GM18511 (cell line): ENCODE data around the gene OPCML.

Source experiments
- ATAC-seq: cut with Tn5 transposase; IDR thresholded peaks from one replicate; pipeline ENCODE4 v1.9.1; 2021; ENCODE audit warnings: mild to moderate bottlenecking, moderate library complexity; ENCODE audit not compliant: unreplicated experiment

The OPCML gene

DNA sequence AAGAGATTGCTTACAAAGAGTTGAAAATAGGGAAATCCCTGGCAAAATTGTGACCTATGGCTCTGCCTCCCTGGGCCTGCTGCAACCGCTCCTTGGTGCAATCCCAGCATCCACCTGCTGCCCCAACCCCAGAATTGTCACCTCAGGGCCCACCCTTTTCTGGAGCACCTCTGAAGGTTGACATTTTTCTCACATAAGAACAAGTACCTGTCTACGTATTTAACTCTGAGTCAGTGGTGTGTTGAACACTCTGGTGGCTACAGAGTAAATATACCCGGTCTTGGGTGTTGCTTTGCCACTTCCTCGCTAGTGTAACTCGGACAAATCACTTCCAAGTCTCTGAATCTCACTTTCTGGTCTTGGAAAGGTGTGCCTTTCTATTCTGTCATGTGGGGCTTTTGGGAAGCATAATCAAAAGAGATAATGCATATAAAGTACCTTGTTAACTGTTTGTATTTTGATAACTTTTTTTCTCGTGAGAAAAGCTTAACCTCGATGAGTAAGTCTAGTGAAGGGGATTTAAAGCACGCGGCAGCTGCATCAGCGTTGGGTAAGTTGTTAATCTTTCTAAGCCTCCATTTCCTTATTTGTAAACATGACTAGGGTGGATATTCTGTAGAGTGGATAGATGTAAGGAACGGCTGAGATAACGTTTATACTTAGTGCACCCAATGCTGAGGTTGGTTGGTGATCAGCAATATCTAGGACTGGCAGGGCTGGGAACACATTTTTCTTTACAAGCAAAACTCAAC is 881.2 kb downstream of the OPCML start:
- ATAC-seq = no peak

DNA sequence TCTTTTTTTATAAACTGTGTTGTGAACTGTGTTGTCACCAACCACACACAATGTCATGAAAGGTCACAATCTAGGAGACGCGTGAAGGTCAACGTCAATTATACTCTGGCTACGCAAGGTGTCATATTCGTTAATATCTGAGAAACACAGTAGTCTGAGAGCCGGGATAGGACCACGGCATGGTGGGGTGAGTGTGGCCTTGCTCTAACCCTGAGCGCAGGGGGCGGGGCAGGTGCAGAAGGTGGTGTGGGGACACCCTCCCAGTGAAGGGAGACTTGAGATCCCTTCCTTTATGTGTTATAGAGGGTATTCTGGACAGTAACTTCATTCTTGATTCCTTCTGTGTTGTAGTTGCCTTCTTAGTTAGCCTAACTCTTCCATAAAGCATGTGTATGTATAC is 883.0 kb downstream of the OPCML start:
- no peak for ATAC-seq

DNA sequence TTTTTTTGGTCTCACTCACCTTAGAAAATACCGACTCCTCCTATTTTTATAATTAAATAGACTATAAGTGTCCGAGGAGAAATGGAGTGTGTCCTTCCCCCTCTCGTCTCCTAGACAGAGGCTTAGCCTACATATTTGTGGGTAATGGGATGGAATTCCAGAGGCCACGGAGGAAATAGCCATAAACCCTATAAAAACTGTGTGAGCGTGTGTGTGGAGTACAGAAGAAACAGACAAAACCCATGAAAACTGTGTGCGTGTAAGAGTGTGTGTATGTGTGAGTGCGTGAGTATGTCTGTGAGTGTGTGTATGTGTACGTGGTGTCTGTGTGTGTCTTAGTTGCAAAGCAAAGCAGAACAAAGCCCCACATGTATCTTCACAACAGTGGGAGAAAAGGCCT is 883.5 kb downstream of the OPCML start:
- no peak for ATAC-seq

DNA sequence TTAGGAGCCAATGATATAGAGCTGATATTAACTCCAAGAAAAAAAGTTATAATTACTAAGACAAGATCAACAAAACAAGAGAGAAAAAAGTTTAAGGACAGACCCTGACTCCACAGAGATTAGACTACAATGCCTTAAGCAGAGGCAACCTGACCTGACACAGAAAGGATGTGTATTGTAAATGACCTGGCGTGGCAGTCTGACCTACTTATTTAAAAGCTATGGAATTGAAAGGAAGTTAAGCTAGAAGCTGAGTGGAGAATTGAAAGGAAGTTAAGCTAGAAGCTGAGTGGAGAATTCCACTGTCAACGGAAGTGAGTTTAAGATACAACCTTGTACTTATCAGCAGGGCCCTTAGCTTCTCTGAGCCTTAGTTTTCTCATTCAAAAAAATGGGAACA is 885.4 kb downstream of the OPCML start:
- no peak for ATAC-seq

DNA sequence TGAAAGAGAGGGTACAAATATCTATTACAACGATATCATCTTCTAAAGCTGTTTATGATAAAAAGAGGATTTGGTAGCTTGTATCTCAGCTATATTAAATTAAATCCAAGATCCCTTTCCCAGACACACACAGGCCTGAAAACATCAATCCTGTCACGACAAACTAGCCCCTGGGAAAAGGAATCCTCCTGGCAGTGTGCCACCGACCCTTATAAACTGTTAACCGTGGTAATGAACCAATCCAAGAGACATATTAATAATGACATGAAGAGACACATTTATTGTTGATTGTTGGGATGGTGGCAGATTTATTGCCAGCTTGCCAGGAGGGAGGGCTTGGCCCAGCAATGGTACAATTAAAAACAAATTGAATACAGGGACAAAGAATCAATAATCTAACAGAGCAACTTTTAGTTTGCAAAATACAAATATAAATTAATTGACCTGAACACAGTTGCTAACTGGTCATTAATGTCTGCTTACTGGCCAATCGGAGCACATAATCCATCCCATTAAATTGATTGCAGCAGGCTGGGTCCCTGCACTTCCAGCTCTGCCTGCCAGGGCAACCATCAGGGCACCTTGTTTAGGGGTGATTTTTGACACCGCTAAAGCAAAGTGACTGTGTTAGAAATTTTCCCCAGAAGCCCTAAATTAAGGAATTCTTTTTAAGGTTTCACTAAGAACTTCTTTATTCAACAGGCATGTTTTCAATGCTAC is 887.6 kb downstream of the OPCML start:
- ATAC-seq = no peak

DNA sequence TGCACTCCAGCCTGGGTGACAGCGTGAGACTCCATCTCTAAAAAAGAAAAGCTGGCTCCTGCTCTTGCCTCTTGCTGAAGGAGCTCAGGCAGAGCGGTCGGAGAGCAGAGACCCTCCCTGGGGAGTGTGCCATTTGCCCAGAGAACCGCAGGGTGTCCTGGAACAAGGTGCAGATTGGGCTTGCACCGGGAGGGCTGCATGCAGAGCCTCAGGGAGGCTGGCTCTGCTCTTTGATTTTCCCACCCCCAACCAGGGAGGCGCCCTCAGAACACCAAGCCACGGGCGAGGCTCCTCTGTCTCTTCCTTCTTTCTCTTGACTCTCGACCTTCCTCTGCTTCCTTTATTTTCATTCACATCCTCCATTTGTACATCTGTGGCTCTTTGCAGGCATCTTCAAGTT is 889.1 kb downstream of the OPCML start:
- no peak for ATAC-seq

DNA sequence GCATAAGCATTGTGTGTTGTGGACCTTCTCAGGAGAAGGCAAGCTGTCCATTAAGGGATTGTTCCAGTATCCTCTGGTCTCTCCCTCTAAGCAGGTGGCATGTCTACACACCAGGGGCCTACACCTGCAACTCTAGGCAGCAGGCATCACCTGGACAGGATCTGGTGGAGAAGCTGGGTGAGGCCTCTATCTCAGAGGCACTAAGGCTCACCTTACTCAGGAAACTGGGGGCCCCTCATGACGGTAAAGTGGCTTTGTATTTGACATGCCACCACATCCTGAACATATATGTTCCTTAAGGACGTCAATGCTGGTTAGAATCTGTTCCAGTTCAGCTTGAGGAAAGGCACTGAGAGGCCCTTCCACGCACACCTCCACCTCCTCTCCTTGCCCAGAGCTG is 891.3 kb downstream of the OPCML start:
- no peak for ATAC-seq

DNA sequence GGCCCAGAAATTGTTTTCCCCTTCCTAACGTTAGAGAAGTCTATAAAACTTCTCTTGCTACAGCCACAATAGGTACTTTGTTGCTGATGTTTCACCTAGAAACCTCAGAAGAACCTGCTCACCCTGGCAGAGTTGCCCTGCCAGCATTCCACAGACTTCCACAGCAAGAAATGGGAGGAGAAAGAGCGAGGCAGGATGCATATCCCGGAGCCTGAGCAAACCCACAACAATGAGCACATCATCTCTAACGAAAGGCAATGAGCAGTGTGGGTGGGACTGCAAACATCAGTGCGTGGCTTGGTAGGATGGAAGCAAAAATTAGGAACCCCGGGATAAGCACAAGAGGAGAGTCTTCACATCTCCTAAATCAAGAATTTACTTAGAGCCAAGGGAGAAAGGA is 892.3 kb downstream of the OPCML start:
- ATAC-seq = no peak

DNA sequence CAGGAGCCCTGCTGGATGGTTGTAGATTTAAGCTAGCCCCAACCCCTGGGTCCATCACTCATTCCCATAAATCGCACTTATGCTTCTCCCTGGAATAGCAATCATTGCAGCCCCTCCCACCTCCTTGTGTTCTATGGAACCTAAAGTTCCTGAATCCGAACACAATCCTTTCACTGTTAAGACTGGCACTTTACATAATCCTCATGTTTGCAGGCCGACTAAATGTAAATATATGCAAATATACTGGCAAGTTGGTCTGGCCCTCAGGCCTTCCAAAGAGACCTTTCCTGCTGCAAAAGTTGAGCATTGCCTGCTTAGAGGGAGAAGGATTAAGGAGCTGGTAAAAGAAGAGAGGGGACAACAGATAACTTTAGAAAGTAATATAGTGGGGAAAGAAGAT is 892.9 kb downstream of the OPCML start:
- no peak for ATAC-seq

DNA sequence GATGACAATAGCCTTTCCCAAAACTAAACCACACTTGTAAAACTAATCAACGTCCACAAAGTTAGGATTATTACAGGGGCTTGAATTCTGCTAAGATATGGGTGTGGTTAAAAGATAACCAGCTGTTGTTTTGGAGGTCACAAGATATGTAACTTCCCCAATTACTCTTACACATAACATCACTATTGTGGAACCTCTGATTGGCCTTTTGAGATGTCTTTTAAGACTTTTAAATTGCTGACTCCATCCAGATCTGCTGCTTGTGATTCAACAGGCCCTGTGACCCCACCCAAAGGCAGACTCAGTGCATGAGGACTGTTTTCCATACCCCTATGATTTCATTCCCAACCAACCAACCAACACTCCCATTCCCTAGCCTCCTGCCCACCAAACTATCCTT is 893.9 kb downstream of the OPCML start:
- ATAC-seq = no peak

DNA sequence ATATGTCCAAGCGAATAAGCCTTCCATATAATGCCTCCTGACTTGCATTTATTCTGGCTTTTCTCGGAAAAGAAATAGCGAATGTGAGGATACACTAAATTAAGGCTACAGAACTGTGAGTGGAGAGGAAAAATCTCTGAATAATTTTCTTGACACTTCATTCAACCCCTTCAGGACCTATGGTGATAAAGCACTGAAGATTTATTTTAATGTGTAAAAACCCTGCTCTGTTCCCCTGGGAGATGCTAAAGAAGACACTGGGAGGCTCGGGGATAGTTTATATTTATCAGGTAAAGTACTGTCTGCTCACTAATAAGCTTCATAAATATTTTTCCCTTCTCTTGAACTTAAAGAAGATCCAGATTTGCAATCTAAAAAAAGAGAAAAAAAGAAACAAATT is 895.8 kb downstream of the OPCML start:
- no peak for ATAC-seq

DNA sequence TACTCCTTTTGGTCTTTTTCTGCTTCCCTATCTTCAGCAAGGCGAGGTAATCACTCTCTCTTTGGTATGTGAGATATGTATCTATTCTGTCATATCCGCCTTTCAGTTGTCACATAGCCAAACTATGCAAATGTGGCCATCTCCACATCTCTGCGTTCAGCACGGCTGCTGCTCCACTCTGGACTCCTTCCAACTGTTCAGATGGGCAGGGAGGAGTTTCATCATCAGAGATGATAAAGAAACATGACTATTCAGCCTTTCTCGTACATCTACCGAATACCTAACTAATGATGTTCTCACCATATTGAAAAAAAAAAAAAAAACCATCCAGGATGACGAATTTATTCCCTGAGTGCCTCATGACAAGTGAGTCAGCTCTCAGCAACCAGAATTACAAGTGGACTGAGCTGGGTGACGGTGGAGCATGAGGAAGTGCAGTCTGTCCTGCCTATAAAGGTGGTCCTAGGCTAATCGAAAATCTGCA is 899.6 kb downstream of the OPCML start:
- no peak for ATAC-seq

DNA sequence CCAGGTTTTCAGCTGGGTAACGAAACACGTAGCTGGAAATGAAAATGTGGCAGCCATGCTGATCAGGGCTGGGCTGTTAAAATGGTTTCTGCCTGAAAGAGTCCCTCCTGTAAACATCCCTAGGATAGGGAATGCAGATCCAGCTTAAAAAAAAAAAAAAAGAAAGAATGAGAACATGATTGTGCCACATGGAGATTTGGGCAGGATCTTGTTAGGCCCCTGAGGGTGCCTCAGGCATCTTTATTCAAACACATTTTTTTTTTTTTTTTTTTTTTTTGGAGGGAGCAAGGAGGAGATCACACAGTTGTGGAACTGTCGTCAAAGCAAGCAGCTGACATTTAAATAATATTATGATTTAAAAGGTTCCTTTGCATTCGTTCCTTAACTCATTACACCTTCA is 900.3 kb downstream of the OPCML start:
- no peak for ATAC-seq

DNA sequence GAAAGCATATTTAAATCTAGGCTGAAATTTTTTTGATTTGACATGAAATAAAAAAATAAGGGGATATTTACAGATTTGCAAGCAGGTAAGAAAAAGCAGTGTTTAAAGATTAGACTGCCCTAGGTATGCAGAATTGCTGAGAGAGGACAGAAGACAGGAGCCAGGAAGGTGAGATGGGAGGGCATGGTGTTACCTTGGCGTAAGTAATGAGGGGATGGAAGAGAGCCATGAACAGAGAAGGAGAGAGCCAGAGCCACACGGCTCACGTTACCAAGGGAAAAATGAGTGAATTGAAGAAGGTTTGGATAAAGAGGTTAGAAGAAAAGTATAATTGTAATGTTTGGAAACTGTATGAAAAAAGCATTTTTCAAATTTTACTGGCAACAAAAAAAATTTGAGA is 904.3 kb downstream of the OPCML start:
- ATAC-seq = no peak

DNA sequence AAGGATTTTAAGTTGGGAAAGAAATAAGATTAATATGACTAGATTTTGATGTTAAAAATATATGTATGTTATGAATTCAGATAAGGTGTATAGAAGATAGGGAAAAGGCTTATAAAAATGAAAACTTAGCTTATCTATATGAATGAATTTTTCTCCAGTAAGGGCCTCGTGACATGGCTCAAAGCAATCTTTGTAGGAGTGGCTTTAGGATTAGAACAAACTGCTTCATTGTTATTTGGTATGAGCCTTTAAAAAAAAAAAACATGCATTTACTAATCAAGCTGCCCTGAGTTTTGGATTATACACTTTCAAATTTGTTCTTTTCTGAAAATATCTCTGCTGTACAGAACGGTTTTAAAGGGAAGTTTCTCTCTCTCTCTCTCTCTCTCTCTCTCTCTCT is 905.9 kb downstream of the OPCML start:
- ATAC-seq = no peak

DNA sequence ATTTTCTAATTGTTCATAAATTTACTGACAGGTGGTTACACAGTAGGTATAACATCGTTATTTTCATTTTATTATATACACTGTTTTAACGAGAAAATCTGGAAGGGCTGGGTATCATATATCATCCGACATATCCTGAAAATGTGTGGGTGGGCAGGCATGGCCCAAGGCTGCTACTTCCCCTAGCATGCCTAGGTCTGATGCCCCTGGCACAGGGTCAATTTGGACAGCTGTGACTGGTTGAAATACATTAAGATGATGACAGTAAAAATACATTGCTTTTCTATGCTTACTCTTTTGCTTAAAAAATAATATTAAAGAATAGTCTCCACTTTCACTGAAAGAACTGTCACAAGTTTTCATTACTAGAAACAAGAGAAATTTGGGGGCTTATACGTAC is 908.8 kb downstream of the OPCML start:
- ATAC-seq = no peak

DNA sequence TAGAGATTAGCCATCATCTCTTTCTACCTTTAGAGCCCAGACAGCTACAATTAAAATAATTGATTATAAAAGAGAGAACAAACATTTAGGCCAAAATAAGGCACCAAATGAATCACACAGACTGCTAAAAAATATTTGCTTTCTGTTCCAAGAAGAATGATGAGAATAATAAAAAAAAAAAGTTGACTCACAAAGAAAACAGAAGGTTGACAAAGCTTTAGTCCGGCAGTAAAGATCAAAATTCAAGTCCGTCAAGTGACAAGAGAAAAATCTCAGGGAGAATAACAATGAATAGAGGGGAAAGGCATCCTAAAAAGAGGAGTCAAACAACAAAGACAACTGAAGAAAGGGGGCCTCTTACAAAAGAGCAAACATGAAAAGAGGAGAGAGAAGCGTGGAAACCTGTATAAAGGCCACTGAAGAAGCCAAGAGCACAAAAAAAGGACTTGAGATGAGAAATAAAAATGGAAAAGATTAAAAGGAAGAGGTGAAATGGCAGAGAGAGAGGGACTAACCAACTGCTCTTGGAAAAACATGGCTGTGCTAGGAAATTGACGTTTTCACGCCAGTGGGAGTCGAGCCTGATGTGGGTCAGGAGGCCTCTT is 910.2 kb downstream of the OPCML start:
- no peak for ATAC-seq

DNA sequence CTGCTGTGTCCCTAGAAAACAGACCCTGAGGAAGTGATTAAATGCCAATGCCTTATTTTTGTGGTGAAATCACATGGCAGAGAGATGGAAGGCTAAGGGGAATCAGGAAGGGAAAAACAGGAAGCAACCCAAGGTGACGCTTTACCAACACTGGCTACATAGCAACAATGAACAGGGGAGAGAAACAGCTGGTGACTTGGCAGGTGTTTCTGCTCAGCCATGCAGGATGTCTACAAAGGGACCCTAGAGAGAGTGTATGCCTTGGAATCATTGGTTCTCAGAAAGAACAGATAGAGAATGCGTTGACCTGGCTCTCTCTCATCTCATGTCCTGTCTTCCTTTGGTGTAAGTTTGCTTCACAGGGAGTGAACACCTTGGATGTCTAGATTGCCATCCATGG is 911.9 kb downstream of the OPCML start:
- ATAC-seq = no peak

DNA sequence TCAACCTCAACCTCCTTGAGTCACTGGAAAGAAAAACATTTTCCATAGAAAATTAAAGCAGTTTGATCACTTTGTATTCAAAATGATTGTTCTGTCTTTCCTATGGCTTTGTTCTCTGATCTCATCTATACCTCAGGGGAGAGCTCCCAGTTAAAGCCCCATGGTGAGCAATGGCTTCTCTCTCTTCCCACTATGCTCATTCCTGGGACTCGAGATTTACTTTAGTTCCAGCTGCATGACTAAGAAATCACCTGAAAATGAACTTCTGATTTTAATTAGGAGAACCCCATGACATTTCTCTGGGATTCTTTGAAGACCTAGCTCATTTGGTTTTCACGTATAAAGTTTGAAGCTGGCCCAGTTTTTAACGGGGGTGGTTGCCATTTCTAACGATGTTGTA is 921.5 kb downstream of the OPCML start:
- no peak for ATAC-seq

DNA sequence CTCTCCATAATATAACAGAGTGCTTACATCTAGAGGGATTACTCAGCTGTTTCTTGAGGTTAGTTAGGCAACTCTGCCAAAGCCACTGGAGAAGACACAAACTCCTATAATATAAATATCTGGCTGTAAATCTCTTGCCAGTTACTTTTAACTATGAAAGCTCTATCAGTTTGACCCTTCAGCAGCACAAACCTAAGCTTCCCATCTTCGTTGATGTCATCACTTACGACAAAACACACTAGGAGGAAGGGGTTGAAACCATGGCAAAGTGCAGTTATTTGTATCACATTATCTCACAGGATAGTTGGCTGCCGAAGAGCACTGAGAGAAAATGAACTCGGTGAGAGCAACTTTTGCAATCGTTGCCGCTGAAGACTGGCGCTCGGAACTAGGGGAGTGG is 922.1 kb downstream of the OPCML start:
- no peak for ATAC-seq

DNA sequence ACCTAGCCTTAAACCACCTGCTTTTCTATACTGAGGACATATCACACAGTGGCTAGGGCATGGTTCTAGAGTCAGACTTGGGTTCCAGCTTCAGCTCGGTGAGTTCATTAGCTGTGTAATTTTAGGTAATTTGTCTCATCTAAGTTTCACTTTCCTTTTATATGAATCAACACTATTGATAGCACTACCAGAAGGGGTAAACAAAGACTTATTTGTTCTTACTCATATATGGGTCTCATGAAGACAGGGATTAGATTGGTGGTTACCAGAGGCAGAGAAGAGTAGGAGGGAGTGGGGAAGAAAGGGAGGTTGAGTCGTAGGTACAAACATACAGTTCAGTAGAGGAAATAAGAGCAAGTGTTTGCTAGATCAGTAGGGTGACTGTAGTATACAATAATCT is 924.7 kb downstream of the OPCML start:
- no peak for ATAC-seq
